Pulmonary artery endothelial cell (primary cell): ENCODE data around the gene U2AF1L4. TPM values are rescaled to one million over a fixed set of nuclear protein-coding genes. Genes with fewer than 3 reads are reported as not detected.

ENCODE experiments used
- DNase-seq: peaks from one replicate; pipeline ENCODE4 v3.0.0-alpha.2; 2011; ENCODE audit warnings: low read depth, low spot score
- total RNA-seq: library from RNA; depleted of rRNA; stranded (reverse); fragments of >200 nt; gene quantifications from 2 replicates; pipeline ENCODE4 v1.2.3, GENCODE V29; 2014

The U2AF1L4 gene
- total RNA-seq, 1 donor from 2014 or later = 2.0 TPM

DNA sequence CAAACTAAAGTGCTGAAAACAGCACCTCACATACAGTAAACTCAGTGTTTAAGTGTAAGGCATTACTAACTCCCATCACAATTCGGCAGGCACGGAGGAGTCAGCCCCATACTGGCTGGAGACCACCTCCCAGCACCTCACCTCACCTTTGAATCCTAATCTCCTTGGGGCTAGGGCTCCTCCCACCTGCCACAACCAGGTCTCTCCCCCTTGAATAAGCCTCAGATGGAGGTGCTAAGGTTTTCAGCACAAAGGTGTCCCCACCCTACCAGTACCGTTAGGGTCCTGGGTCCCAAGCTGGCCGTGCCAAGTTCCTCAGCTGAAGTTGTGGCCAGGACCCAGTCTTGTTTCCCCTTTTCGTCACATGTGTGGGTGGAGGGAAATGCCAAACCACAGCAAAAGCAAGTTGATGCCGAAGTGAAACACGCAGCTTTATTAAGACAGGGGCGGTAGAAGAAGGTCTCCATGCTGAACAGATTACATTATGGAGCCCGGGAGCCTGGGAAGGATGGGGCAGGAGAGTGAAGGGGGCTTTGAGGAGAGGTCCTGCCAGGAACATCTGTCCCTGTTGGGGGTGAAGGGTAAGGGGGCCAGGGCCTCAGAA, 3.0 kb downstream of the U2AF1L4 start, which contains the start of gene IGFLR1:
Gene IGFLR1 (minus strand): TSS at position 332 of the 604 bp plus-strand sequence. CDS start 1,272 bp downstream, outside the sequence.
- no peak for DNase-seq

DNA sequence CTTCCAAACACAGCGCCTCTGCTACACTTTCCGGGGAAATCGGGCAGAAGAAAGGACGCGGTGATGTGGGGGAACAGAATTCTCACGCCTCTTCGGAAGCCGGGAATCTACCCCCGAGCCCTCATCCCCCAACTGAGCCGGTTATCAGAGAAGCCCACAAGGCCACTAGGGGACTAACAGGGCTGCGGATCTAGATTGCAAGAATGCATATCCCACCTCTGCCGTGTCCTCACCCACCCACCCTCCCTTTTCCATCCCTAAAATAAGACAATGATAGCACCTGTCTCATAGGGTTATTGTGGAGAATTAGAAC, 4.1 kb downstream of the U2AF1L4 start:
- DNase-seq = no peak

DNA sequence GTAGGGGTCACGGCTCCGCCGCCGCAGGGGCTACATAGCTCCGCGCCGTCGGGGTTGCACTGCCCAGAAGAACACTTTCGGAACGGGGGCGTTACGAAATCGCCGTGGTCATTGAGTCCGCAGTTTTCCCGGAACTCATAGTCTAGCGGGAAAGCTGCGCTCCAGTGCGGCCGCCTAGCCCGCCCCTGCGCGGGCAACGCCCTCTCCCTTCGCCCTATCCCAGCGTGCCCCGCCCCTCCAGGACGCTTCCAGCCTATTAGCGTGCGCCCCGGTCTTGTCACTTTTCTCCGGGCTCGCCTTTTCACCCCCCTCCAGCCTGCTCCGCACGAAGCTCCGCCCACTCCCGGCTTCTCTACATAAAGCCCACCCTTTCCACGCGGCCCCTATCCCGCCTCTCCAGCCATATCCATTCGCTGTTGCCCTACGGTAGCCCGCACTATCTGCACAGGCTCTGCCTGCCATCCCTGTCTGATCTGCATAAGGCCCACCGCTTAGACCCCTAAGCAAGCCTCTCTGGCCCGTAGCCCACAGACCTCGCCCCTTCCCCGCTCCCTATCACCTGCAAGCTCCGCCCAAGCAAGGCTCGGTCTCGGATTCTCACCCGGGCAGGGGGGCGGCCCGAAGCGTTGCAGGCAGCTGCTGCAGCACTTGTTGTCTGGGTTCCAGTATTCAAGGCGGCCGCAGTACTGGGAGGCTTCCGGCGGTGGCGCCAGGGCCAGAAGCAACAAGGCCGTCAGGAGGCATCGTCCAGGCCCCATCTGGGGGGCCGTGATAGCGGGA, 4.6 kb downstream of the U2AF1L4 start:
- peak; percentile 86 for DNase-seq

DNA sequence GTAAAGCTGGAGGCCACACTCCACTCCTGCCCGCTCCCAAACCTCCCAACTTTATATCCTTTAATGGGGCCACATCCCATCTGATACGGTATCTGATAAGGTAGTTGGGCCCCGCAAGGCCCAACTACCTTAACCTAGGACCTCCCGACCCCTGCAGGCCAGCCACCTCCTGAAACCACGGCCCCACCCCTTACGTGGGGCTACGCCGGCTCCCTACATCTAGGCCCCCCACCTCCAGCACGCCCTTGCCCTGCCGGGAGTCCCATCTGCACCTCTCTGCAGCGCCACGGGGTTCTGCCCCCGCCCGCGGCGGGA, 5.2 kb downstream of the U2AF1L4 start:
- DNase-seq = no peak

DNA sequence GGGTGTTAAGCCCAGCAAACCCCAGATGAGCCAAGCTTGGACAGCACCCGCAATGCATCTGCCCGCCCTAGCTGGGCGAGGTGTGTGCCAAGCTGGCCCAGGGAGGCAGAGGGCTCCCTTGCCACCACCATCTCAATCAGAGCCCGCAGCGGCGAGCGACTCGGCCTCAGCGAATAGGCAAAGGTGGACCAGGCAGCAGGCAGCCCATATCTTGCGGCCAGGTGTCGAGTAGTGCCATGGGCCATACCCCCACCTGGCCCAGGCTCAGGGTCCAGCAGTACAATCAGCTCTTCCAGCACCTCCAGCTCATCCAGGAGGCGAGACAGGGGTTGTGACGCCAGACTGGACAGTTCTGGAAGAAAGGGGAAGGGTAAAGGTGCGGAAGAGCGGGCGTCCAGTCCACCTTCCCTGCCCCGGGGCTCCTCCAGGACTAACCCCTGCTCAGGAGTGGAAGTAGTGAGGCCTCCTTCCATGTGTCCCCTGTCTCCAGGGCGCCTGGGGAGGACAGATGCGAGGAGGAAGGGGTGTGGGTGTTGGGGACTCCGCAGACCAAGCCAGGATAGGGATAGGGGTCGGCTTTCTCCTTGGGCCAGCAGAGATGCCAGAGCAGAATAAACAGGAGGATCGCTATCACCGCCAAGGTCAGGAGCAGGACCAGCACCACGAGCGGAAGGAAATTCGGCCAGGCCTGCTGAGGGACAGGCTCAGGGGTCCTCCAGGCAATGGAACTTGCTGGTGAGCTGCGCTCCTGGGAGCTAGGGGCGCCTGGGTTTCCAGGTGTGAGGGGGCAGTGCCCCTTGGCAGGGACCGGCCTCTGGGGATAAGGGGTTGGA, 5.7 kb downstream of the U2AF1L4 start:
- DNase-seq = no peak

DNA sequence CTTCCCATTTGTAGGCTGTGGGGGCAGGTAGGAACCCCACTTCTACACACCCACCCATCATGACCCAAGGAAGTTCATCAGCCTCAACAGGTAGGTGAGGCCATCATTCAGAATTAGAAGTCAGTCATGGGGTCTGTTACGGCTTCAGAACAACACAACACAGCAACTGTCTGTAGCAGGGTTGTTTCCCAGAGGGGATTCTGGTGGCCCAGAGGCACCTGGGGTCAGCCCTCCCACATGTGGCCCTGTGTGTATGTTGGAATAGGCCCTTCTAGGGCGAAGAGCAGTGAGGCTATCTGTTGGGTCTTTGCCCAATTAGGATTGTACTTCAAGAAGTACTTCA, 6.4 kb downstream of the U2AF1L4 start:
- no peak for DNase-seq

DNA sequence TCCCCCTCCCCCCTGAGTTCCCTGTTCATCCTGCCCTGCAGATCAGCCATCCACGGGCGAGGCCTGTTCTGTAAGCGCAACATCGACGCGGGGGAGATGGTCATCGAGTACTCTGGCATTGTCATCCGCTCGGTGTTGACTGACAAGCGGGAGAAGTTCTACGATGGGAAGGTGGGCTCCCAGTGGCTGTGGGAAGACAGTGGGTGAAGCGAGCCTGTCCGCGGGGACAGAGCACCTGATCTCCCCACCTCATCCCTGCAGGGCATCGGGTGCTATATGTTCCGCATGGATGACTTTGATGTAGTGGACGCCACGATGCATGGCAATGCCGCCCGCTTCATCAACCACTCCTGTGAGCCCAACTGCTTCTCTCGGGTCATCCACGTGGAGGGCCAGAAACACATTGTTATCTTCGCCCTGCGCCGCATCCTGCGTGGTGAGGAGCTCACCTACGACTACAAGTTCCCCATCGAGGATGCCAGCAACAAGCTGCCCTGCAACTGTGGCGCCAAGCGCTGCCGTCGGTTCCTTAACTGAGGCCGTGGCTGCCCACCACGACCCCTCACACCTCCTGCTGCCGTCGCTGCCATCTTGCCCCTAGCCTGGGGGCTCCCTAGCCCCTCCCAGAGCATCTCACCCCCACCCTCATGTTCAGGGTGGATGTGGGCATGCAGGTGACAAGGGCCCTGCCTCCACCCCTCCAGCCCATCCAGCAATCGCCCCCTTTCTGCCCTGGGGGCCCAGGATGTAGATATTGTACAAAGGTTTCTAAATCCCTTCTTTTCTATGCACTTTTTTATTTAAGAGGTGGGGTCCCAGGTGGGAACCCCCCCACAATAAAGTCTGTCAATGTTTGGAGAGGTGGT, 7.0 kb downstream of the U2AF1L4 start:
- no peak for DNase-seq

DNA sequence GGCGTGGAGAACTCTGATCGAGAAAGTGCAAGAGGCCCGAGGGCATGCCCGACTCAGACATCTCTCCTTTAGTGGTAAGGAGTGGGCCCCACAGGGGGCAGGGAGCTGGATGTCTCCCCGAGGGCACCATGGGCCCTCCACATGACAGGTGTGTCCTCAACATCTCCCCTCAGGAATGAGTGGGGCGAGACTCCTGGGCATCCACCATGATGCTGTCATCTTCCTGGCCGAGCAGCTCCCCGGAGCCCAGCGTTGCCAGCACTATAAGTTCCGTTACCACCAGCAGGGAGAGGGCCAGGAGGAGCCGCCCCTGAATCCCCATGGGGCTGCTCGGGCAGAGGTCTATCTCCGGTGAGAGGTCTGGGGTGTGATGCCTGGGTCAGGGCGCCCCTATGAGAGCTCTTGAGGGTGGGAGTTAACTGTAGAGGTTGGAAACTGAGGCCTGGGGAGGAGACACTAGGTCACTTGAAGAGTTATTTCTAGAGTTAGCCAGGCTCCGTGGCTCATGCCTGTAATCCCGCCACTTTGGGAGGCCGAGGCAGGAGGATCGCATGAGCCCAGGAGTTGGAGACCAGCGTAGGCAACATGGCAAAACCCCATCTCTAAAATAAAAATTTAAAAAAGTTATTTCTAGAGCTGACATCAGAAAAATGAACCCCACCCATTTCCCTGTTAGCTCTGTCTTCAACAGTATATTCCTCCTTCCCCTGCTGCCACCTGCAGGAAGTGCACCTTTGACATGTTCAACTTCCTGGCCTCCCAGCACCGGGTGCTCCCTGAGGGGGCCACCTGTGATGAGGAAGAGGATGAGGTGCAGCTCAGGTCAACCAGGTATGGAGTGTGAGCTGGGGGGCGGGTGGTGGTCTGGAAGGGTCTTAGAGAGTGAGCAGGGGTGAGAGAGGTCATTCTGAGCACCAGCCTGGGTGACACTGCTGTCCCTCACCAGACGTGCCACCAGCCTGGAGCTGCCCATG, 8.0 kb downstream of the U2AF1L4 start:
- no peak for DNase-seq

DNA sequence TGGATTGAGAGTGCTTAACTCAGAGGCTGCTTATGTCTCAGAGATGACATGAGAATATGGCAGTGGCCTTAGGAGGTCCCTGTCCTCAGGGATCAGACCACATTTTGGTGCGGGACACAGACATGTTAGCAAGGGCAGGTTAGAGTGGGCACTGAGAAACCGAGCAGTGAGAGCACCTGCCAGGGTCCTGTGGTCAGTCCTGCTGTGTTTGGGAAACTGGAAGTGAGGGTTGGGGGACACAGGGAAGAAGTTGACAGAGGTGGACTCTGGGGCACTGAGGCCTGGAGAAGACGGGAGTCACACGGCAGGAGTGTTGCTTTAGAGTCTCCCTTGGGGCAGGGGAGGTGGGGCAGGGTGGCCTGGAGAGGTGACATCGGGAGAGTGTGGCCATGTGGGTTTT, 10.3 kb downstream of the U2AF1L4 start:
- DNase-seq = no peak

DNA sequence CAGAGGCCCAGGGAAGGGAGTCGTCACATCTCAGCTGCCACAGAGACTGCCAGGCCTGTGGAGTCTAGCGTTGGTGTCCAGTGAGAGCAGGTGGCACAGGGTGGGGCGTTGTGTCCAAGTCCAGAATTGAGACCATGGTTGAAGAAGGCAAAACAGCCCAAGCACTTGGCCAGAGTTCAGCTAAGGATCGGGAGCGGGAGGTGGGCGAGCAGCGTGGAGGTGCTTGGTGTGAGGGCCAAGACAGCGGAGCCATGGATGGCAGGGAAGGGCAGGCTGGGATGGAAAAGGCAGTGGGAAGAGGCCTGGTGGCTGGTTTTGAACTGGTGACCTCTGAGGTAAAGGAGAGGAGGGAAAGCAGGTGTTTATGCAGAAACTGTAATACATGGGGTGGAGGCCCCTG, 10.9 kb downstream of the U2AF1L4 start:
- DNase-seq = no peak

DNA sequence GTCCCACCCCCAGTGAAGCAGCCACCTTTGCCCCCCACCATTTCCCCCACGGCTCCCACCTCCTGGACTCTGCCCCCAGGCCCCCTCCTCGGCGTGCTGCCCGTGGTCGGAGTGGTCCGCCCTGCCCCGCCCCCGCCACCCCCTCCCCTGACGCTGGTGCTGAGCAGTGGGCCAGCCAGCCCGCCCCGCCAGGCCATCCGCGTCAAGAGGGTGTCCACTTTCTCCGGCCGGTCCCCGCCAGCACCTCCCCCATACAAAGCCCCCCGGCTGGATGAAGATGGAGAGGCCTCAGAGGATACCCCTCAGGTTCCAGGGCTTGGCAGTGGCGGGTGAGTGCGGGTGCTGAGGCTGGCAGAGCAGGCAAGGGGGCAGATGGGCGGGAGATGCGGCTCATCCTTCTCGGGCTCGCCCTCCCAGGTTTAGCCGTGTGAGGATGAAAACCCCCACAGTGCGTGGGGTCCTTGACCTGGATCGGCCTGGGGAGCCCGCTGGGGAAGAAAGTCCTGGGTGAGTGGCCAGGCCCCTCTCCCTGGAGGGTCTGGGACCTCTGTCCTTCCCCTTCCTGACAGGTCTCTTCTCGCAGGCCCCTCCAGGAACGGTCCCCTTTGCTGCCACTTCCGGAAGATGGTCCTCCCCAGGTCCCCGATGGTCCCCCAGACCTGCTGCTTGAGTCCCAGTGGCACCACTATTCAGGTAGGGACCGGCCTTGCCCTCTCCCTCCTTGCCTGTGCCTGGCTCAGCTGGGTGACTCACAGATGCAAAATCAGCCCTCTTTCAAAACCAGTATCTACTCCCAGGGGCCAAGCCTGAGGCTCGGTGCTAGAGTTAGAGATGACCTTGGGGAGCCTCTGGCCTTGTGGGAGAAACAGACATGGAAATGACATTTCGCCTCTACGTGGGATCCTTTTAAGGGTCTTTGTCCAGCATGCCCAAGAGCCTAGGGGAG, 11.8 kb downstream of the U2AF1L4 start:
- no peak for DNase-seq

DNA sequence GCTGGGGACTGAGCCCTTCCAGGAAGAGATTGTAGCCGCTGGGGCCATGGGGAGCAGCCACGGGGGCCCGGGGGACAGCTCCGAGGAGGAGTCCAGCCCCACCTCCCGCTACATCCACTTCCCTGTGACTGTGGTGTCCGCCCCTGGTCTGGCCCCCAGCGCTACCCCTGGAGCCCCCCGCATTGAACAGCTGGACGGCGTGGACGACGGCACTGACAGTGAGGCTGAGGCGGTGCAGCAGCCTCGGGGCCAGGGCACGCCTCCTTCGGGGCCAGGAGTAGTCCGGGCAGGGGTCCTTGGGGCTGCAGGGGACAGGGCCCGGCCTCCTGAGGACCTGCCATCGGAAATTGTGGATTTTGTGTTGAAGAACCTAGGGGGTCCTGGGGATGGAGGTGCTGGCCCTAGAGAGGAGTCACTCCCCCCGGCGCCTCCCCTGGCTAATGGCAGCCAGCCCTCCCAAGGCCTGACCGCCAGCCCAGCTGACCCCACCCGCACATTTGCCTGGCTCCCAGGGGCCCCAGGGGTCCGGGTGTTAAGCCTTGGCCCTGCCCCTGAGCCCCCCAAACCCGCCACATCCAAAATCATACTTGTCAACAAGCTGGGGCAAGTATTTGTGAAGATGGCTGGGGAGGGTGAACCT, 12.6 kb downstream of the U2AF1L4 start:
- DNase-seq = no peak

DNA sequence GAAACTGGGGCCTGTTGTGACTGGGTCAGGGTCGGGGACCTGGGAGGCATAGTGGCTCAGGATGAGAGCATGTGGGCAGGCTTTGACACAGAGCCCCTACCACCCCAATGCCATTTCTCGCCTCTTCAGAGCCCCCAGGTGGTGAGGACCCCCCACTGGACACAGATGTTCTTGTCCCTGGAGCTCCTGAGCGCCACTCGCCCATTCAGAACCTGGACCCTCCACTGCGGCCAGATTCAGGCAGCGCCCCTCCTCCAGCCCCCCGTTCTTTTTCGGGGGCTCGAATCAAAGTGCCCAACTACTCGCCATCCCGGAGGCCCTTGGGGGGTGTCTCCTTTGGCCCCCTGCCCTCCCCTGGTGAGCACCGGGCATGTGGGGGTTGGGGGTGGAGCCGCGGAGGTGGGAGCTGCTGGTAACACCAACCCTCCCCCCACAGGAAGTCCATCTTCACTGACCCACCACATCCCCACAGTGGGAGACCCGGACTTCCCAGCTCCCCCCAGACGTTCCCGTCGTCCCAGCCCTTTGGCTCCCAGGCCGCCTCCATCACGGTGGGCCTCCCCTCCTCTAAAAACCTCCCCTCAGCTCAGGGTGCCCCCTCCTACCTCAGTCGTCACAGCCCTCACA, 13.3 kb downstream of the U2AF1L4 start:
- DNase-seq = no peak

DNA sequence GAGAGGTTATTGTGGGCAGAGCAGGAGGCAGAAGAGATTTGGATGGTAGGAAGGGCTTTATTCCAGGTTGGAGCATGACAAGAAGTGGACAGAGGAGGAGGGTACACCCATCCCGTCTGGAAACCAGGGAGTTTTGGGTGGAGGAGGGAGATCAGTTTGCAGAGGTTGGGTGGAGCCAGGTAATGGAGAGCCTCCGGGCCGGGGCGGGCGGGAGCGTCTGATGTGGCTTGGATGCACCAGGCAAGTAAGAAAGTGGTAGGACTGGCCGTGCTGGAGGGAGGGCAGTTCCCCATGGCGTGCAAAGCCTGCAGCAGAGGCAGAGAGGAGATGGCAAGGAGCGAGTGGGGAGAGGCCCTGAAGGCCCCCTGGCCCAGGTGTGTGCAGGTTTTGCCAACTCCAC, 13.9 kb downstream of the U2AF1L4 start:
- no peak for DNase-seq

DNA sequence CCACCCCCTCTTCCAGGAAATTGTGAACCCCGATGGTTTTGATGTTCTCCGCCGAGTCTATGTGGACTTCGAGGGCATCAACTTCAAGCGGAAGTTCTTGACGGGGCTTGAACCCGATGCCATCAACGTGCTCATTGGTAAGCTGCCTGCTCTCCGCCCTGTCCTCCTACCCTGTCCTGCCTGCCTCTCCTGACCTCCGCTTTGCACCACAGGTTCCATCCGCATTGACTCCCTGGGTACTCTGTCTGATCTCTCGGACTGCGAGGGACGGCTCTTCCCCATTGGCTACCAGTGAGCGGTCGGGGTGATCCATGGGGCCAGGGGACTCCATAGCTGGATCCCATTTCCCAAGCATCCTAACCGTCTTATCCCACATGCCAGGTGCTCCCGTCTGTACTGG, 14.9 kb downstream of the U2AF1L4 start:
- DNase-seq = no peak

DNA sequence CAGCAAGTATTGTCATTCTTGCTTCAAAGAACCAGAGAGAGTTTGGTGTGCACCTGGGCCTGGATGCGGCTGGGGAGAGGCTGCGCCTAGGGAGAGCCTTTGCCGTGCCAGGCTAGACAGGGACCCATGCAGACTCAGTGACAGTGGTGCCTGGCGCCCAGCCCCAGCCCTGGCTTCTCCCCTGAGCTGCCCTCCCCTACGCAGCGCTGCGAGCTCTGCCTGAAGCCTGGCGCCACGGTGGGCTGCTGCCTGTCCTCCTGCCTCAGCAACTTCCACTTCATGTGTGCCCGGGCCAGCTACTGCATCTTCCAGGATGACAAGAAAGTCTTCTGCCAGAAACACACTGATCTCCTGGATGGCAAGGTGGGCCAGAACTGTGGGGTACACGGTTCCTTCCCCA, 15.5 kb downstream of the U2AF1L4 start:
- no peak for DNase-seq

DNA sequence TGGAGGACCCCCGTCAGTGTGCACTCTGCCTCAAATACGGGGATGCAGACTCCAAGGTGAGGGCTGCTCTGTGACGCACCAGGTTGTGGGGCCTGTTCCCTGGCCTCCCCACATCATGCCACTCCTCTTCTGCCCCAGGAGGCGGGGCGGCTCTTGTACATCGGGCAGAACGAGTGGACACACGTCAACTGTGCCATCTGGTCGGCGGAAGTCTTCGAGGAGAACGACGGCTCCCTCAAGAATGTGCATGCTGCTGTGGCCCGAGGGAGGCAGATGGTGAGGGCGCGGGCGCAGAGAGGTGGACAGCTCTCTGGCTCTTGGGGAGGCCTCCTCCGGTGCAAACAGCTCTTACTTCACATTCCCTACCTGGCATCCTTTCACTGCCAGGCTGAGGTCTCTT, 16.2 kb downstream of the U2AF1L4 start:
- DNase-seq = no peak

DNA sequence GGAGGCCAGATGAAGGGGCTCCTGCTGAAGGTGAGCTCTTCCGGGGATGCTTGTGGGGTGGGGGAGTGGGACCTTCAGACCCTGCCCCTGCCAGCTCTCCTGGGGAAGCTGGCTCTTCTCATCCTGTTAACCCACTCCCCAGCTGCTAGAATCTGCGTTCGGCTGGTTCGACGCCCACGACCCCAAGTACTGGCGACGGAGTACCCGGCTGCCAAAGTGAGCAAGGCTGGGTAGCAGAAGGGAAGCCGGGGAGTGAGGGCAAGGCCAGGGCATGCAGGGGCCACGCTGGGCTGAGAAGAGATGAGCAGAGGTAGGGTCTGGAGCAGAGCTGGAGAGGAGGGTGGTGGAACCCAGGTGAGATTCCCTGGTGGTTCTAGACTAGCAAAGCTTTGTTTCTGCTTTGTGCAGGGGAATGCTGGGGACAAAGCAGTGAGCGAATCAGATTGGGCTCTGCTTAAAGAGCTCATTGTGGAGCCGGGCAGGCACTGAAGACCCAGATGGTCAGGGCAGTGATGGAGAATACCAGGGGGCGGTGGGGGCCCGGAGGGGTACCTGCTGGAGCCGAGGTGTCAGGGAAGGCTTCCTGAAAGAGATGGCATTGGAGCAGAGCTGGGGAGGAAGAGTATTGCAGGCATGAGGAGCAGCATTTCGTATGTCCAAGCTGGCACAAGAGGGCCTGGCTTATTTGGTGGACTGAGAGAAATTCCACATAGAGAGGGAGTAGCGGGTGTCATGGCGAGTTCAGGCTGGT, 17.1 kb downstream of the U2AF1L4 start:
- no peak for DNase-seq
